Dermis lymphatic vessel endothelial cell (primary cell): ENCODE results near the gene MAP9. TPM values are rescaled to one million over a fixed set of nuclear protein-coding genes. Genes with fewer than 3 reads are reported as not detected.

ENCODE experiments used
- total RNA-seq: library from RNA; depleted of rRNA; stranded (reverse); fragments of >200 nt; gene quantifications from 2 replicates; pipeline ENCODE4 v1.2.1, GENCODE V29; 2014

MAP9 gene
- total RNA-seq = 0.09 and 0.11 TPM in 2 replicates

GRCh38 chr4:155376387-155377268, at the start of gene MAP9:
Gene MAP9, minus strand, starts transcription at chr4:155376965. Its CDS starts 1,115 bp downstream, at chr4:155375850.

Other genes starting within 250 kb of the MAP9 start
- not detected in 2 replicates for gene NPY2R, start 168.3 kb downstream of the MAP9 start, total RNA-seq